ENCODE data around the gene CTCF. TPM values are rescaled to one million over a fixed set of nuclear protein-coding genes. Genes with fewer than 3 reads are reported as not detected.

The CTCF gene
- total and polyA plus RNA-seq, 4 donors: 10.1 to 35.3 (median 15.5) TPM

DNA sequence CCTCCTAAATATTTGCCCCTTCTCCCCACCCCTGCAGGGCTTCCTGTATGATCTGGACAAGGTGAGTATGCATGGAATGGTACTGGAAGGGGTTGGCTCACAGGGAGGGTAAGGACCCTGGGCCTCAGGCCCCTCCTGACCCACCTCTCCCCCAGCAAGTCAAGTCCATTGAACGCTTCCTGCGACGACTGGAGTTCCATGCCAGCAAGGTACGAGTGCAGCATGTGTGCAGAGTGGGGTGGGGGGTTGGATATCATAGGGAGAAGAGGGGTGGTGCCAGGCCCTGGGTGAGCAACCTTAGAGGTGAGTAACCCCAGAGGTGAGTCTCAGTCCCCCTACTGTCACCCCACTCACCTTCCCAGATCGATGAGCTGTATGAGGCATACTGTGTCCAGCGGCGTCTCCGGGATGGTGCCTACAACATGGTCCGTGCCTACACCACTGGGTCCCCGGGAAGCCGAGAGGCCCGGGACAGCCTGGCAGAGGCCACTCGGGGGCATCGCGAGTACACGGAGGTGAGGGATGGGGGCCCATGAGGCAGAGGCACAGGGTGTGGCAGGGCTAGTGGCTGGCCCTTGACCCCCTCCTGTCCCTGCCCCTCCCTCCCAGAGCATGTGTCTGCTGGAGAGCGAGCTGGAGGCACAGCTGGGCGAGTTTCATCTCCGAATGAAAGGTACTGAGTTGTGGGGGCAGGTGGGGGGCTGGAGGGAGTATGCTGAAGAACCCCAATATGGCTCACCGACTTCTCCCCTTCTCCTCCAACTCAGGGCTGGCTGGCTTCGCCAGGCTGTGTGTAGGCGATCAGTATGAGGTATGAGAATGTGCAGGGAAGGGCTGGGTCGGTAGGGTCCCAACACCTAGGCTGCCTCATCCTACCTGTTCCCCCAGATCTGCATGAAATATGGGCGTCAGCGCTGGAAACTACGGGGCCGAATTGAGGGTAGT is 22.4 kb upstream of the CTCF start:
- no peak for DNase-seq (ENCODE audit: low spot score)
- Histone ChIP-seq H3K9ac (ENCODE audit: low read depth in 1 of 2, low read length in 2 of 2) (no peak overlapping the region), H3K27ac (ENCODE audit: low read depth in 1 of 2, low read length in 2 of 2) (no peak overlapping the region), H3K36me3 (ENCODE audit: control insufficient read depth in 4 of 4, insufficient read depth in 3 of 4, low read depth in 1 of 4, low read length in 3 of 4) (peaks cover 6 to 37% (median 10%) of the 10 kb centered on the region in 4 donors), H3K4me3 (ENCODE audit: low read depth in 1 of 3, low read length in 3 of 3) (no peak overlapping the region), H3K4me1 (ENCODE audit: control insufficient read depth in 4 of 4, insufficient read depth in 4 of 4, low read length in 3 of 4) (peaks cover 5 to 35% (median 22%) of the 10 kb centered on the region in 4 donors), H3K27me3 (ENCODE audit: control insufficient read depth in 4 of 4, insufficient read depth in 4 of 4, low read length in 3 of 4) (no peaks in the 10 kb centered on the region), H3K9me3 (ENCODE audit: control insufficient read depth in 4 of 4, low read length in 3 of 4) (no peaks in the 10 kb centered on the region)
- WGBS: 93% methylated on average over 27 of the region's 27 CpGs
- TF ChIP-seq EGR1 (IDR thresholded peaks at IDR 0.05; ENCODE audit: low read depth in 2 of 2) (no peak), NR2F2 (IDR thresholded peaks at IDR 0.05) (no peak)

DNA sequence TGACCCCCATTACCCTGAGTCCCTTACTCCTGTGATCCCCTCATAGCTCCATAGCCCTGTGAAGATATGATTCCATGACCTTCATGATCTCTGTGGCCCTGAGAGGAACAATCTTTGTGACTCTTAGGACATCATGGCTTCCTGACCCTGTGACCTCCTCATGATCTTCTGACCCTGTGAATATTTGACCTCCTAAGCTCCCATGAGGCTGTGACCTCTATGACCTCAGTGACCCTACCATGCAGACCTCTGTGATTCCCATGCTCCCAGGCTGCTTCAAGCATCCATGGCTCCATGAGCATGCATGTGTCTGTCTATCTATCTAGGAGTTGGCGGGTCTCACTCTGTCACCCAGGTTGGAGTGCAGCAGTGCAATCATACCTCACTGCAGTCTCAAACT is 21.6 kb upstream of the CTCF start:
- Histone ChIP-seq H3K9me3 (ENCODE audit: control insufficient read depth in 4 of 4, low read length in 3 of 4) (no peaks in the 10 kb centered on the region), H3K9ac (ENCODE audit: low read depth in 1 of 2, low read length in 2 of 2) (no peak overlapping the region), H3K4me3 (ENCODE audit: low read depth in 1 of 3, low read length in 3 of 3) (no peak overlapping the region), H3K27me3 (ENCODE audit: control insufficient read depth in 4 of 4, insufficient read depth in 4 of 4, low read length in 3 of 4) (no peaks in the 10 kb centered on the region), H3K4me1 (ENCODE audit: control insufficient read depth in 4 of 4, insufficient read depth in 4 of 4, low read length in 3 of 4) (peaks cover 11 to 41% (median 25%) of the 10 kb centered on the region in 4 donors), H3K27ac (ENCODE audit: low read depth in 1 of 2, low read length in 2 of 2) (no peak overlapping the region), H3K36me3 (ENCODE audit: control insufficient read depth in 4 of 4, insufficient read depth in 3 of 4, low read depth in 1 of 4, low read length in 3 of 4) (peaks cover 10 to 39% (median 14%) of the 10 kb centered on the region in 4 donors)
- TF ChIP-seq RXRA (IDR thresholded peaks at IDR 0.05) (peak in 1 of 2 donors; percentile 43), YY1 (IDR thresholded peaks at IDR 0.05) (no peak), NR2F2 (IDR thresholded peaks at IDR 0.05) (peak; percentile 94)
- WGBS: 100% methylated on average over 1 of the region's 1 CpG
- DNase-seq (ENCODE audit: low spot score): no peak

DNA sequence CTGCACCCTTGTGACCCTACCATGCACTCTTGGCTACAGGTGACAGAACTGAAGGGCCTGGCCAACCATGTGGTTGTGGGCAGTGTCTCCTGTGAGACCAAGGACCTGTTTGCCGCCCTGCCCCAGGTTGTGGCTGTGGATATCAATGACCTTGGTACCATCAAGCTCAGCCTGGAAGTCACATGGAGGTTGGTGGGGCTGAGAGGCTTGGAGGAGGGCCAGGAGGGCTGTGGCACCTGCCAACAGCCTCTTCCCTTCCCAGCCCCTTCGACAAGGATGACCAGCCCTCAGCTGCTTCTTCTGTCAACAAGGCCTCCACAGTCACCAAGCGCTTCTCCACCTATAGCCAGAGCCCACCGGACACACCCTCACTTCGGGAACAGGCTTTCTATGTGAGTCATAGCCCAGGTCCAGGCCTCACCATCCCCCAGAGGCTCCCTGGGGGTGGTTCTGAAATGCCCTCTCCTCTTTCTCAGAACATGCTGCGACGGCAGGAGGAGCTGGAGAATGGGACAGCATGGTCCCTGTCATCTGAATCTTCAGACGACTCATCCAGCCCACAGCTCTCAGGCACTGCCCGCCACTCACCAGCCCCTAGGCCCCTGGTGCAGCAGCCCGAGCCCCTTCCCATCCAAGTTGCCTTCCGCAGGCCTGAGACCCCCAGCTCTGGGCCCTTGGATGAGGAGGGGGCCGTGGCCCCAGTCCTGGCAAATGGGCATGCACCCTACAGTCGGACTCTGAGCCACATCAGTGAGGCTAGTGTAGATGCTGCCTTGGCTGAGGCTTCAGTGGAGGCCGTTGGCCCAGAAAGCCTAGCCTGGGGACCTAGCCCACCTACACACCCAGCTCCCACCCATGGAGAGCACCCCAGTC is 20.7 kb upstream of the CTCF start:
- WGBS: 91% methylated on average over 14 of the region's 14 CpGs
- Histone ChIP-seq H3K27ac (ENCODE audit: low read depth in 1 of 2, low read length in 2 of 2) (no peak overlapping the region), H3K27me3 (ENCODE audit: control insufficient read depth in 4 of 4, insufficient read depth in 4 of 4, low read length in 3 of 4) (no peaks in the 10 kb centered on the region), H3K9me3 (ENCODE audit: control insufficient read depth in 4 of 4, low read length in 3 of 4) (no peaks in the 10 kb centered on the region), H3K9ac (ENCODE audit: low read depth in 1 of 2, low read length in 2 of 2) (no peak overlapping the region), H3K36me3 (ENCODE audit: control insufficient read depth in 4 of 4, insufficient read depth in 3 of 4, low read depth in 1 of 4, low read length in 3 of 4) (peaks cover 11 to 39% (median 14%) of the 10 kb centered on the region in 4 donors), H3K4me1 (ENCODE audit: control insufficient read depth in 4 of 4, insufficient read depth in 4 of 4, low read length in 3 of 4) (peaks cover 16 to 50% (median 31%) of the 10 kb centered on the region in 4 donors), H3K4me3 (ENCODE audit: low read depth in 1 of 3, low read length in 3 of 3) (no peak overlapping the region)
- TF ChIP-seq SP1 (IDR thresholded peaks at IDR 0.05) (no peak), RXRA (IDR thresholded peaks at IDR 0.05) (peak in 1 of 2 donors; percentile 20)
- DNase-seq (ENCODE audit: low spot score): no peak

DNA sequence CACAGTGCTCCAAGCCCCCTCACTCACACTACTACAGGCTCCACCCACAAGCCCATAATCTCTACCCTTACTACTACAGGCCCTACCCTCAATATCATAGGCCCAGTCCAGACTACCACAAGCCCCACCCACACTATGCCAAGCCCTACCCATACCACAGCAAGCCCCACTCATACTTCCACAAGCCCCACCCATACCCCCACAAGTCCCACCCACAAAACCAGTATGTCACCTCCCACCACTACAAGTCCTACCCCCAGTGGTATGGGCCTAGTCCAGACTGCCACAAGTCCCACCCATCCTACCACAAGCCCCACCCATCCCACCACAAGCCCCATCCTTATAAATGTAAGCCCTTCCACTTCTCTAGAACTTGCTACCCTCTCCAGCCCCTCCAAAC is 19.9 kb upstream of the CTCF start:
- Histone ChIP-seq H3K4me1 (ENCODE audit: control insufficient read depth in 4 of 4, insufficient read depth in 4 of 4, low read length in 3 of 4) (peaks cover 13 to 53% (median 34%) of the 10 kb centered on the region in 4 donors), H3K9me3 (ENCODE audit: control insufficient read depth in 4 of 4, low read length in 3 of 4) (no peaks in the 10 kb centered on the region), H3K4me3 (ENCODE audit: low read depth in 1 of 3, low read length in 3 of 3) (no peak overlapping the region), H3K27ac (ENCODE audit: low read depth in 1 of 2, low read length in 2 of 2) (no peak overlapping the region), H3K27me3 (ENCODE audit: control insufficient read depth in 4 of 4, insufficient read depth in 4 of 4, low read length in 3 of 4) (no peaks in the 10 kb centered on the region), H3K9ac (ENCODE audit: low read depth in 1 of 2, low read length in 2 of 2) (no peak overlapping the region), H3K36me3 (ENCODE audit: control insufficient read depth in 4 of 4, insufficient read depth in 3 of 4, low read depth in 1 of 4, low read length in 3 of 4) (peaks cover 11 to 39% (median 15%) of the 10 kb centered on the region in 4 donors)
- TF ChIP-seq RAD21 (IDR thresholded peaks at IDR 0.05) (no peak), FOXA1 (IDR thresholded peaks at IDR 0.05) (no peak), YY1 (IDR thresholded peaks at IDR 0.05) (no peak), NR2F2 (IDR thresholded peaks at IDR 0.05) (no peak), FOXA2 (IDR thresholded peaks at IDR 0.05) (no peak)
- TF ChIP-seq, protein P1, sequence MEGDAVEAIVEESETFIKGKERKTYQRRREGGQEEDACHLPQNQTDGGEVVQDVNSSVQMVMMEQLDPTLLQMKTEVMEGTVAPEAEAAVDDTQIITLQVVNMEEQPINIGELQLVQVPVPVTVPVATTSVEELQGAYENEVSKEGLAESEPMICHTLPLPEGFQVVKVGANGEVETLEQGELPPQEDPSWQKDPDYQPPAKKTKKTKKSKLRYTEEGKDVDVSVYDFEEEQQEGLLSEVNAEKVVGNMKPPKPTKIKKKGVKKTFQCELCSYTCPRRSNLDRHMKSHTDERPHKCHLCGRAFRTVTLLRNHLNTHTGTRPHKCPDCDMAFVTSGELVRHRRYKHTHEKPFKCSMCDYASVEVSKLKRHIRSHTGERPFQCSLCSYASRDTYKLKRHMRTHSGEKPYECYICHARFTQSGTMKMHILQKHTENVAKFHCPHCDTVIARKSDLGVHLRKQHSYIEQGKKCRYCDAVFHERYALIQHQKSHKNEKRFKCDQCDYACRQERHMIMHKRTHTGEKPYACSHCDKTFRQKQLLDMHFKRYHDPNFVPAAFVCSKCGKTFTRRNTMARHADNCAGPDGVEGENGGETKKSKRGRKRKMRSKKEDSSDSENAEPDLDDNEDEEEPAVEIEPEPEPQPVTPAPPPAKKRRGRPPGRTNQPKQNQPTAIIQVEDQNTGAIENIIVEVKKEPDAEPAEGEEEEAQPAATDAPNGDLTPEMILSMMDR (IDR thresholded peaks at IDR 0.05; ENCODE audit: low read depth, low read length, missing input control): no peak
- peak; percentile 68 for DNase-seq (ENCODE audit: low spot score)
